Epithelial cell of esophagus (primary cell): ENCODE results near the gene RCL1.

Source experiments
- DNase-seq: peaks from one replicate; pipeline ENCODE4 v3.0.0; 2010; ENCODE audit warnings: low read depth
- H3K4me3 ChIP-seq: 2 replicates; pipeline ENCODE4 v1.5.1; 2011; ENCODE audit warnings: mild to moderate bottlenecking, low read length, control low read depth
- CTCF ChIP-seq: IDR thresholded peaks from 2 replicates; pipeline ENCODE4 v1.5.1; 2011; ENCODE audit warnings: low read depth, mild to moderate bottlenecking, low read length, control low read depth, inconsistent platforms; ENCODE audit not compliant: insufficient read depth; ENCODE audit errors: missing control alignments

RCL1 gene

DNA sequence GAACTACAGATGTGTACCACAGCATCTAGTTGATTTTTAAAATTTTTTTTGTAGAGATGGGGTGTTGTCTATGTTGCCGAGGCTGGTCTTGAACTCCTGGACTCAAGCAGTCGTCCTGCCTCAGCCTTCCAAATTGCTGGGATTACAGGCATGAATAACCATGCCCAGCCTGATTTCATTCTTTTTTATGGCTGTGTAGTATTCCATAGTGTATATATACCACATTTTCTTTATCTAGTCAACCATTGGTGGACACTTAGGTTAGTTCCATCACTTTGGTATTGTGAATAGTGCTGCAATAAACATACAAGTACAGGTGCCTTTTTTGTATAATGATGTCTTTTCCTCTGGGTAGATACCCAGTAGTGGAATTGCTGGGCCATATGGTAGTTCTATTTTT lies 3.8 kb downstream of the RCL1 start:
- no peak for TF ChIP-seq CTCF
- DNase-seq: no peak
- H3K4me3 ChIP-seq: no peak overlapping the region

DNA sequence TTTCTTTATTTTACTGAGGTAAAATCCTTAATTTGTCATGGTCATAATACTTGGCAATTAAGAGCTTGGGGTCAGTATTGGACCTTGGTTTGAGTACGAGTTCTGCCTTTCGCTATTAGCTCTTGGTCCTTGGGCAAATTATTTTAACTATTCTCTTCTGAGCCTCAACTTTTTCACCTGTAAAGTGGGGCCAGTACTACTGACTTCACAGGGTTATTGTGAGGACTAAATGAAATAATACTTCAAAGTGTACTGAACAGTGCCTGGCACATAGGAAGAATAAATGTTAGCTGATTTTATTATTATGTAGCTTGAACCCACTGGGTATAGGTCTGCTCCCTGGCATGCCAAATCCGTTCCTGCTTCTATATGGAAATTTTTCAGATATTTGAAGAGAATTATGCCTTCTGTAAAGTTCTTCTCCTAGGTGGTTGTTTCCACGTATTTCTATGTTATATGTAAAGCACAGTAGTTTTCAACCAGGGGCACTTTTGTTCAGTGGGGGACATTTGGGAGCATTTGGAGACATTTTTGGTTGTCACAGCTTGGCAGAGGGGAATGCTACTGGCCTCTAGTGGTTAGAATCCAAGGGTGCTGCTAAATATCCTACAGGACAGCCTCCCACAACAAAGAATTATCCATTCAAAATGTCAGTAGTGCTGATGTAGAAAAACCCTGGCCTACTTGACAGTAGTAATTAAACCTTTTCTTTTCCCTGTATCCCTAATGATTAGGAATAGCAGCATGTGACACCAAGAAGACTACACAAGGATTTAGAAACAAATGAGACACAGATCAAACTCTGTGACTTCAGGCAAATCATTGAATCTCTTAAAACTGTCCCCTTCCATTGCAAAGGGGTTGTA lies 4.5 kb downstream of the RCL1 start:
- H3K4me3 ChIP-seq: no peak overlapping the region
- peak; percentile 62 for DNase-seq
- TF ChIP-seq CTCF: peak; percentile 91

GRCh38 chr9:4797854-4798150 lies 5.1 kb downstream of the RCL1 start:
- DNase-seq: no peak
- no peak overlapping the region for H3K4me3 ChIP-seq
- TF ChIP-seq CTCF: no peak

DNA sequence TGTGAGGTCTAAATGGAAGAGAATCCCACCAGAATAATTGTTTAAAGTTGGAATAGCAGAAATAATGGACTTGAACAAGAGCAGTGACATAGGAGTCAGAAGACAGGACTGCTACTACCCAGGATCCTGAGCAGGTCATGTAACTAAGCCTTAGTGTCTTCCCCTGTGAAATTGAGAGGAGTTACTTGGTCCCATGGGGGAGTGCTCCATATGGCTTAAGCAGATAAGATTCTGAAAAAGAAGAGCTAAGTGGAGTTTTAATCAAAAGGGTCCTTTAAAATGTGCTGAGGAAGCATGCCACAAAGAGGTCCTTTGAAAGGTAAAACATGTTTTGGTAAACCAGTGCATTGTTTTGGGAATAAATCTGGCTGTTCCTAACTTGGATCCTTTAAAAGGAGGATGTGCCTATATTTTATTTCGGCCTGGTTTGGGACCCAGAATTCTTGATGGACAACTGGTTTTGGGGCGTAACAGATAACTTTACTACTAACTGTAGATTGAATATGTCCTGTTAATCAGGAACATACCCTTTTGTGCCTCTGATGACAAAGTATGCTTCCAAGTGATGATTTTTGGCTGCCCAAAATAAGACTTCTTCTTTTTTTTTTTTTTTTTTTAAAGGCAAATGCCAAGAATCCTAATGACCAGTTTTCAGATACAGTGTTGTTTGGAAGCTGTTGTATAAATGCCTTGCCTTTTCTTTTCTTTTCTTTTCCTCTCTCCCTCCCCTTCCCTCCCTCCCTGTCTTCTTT lies 5.7 kb downstream of the RCL1 start:
- no peak for DNase-seq
- no peak overlapping the region for H3K4me3 ChIP-seq
- TF ChIP-seq CTCF: no peak

GRCh38 chr9:4799033-4799430 lies 6.3 kb downstream of the RCL1 start:
- no peak for DNase-seq
- H3K4me3 ChIP-seq: no peak overlapping the region
- no peak for TF ChIP-seq CTCF

- H3K4me3 ChIP-seq: no peak overlapping the region
- DNase-seq: no peak
- TF ChIP-seq CTCF: no peak
These were observed 7.0 kb downstream of the RCL1 start for GRCh38 chr9:4799775-4800174.
